NCI-H1417 (cell line): ENCODE results near the gene CDC42BPB.
A peak's percentile ranks its signal among the peaks of the same experiment; 100 is the strongest.
"Not testable (repeated sequence)": the region's sequence is repeated elsewhere in the genome, so short reads cannot be mapped to it uniquely, and the experiment has no call there.

Experiments
- DNase-seq, 3 experiments: peaks; one replicate each; lab custom pipeline; 2025; lab: John Stamatoyannopoulos, UW

CDC42BPB gene

DNA sequence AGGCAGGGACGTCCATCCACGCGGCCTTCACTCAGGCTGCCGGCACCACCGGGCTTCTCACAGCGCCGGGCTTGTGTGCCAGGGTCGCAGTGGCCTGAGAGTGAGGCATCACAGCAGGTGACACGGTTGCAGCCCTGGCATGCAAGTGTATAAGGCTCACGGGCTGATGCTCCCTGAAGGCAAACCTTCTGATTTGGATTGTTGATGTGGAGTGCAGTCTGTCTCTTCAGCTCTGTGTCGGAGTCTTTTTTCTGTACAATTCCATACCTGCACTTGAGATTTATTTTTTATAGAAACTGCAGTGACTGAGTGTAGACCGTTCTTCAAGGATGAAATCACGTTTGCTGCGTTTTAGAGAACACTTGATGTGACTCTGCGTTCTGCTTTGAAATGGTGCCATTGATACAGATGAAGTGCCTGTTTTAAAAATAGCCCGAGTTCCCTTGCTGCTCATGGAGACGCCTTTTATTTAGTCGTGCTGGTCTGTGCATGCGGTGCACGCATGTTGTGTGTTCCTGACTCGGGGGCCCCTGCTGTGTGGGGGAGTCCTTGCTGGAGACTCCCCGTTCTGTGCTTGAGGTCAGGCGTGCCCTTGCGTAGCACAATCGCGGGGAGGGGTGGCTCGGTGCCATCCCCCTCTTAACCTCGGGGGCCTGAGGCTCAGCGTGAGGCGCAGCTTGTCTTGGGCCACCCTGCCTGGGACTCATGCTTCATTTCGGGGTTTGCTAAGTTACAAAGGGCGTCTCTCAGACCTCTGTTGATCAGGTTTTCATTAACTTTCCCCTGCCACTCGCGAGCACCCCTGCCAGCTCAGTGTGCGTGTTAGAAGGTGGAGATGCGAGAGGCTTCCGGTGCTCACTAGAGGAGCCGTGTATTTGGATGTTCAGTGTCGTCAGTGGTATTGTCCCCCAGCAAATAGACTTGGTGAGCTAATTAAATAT is 156.4 kb downstream of the CDC42BPB start:
- no peak for DNase-seq

DNA sequence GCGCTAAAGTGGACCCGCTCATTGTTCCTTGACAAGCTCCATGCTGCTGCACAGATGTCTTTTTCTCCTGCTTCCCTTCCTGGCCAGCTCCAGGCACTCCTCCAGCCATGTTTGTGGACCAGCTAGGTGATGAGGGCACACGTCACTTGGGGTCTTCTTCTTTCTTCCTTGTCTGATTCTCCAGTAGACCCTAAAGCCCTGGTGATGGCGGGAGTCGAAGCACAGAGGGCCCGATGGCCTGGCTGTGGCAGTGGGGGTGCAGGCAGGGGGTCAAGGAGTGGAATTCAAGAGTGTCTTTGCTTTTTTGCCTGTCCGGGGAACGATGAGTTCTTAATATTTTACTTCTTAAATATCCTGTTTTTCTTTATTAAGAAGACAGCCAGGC is 157.8 kb downstream of the CDC42BPB start:
- DNase-seq = no peak

DNA sequence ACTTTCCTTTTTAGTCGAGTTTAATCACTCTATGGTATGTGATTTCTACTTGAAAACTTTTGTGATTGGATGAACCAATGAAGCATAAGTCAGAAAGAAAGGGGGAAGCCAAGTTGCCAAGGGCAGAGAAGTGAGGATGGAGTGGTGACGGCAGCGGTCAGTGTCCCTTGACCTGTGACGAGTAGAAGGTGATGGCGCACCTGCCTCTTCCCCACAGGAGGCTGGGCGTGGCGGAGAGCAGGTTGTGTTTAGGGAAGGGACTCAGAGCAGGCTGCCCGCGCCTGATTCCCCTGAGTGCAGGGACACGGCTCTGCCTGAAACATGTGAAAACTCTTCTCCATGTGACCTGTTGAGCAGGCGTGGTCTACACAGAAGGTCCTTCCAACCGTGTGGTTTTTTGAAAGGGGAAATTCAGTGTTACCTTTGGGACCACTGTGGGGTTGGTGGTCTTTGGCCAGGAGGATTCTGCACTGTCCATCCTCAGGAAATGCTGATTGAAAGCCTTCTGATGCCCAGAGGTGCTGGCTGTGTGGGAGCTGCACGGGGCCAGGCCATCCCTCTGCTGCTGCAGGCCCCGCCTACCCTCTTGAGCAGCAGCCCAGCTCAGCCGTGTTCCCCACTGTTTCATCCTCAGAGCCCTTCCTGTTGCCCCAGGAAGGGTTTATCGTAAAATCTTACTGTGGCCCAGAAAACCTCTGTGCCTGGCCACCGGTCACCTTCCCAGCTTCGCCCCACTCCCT is 158.4 kb downstream of the CDC42BPB start:
- DNase-seq = peak in 1 of 3 experiments; percentile 66

DNA sequence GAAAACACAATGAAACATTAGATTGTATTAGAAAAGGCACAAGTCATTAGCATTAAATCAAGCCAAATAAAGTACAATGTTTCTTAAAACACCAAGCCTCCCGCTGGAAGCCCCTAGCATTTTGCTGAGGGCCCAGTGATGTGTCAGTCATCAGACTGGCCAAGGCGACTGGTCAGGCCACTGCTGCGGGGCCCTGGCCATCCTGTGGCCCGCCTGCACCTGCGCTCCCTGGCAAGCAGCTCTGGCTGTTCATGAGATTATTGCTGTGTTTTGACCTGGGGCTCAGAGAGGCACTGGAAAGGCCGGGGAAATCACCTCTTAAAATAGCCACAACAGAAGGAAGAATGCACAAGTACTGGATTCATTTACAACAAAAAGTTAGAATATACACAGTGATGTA is 159.1 kb downstream of the CDC42BPB start:
- DNase-seq = no peak

DNA sequence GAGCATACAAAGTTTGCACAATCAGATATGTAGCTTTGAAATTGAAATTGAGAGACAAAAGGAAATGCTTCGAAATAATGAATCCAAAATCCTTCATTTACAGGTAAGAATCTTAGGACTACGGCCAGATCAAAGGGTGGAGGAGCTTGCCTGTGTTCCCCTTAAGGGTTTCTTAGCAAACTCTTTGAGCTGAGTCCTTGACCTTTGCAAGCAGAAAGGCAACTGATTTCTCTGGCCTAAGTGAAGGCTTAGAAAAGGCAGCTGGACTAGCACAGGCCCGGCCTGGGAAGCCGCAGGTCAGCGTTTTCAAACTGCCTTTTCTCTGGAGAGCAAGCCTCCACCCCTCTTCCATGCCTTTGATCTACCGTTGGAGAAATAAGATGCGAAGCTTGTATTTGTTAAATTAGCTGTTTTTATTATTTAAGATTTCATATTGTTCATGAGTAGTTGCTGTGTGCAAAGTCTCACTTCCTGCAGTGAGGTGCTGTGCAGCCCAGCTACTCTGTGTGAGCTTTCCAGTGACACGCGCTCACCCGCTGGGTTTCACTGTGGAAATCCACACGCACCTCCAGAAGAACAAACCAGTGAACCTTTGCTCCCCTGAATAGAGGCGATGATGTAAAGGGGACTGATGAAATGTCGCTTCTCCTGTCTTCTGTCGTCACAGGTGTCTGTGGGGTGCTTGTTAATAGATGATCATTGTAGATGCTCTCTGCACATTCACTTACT is 159.9 kb downstream of the CDC42BPB start:
- DNase-seq = no peak

DNA sequence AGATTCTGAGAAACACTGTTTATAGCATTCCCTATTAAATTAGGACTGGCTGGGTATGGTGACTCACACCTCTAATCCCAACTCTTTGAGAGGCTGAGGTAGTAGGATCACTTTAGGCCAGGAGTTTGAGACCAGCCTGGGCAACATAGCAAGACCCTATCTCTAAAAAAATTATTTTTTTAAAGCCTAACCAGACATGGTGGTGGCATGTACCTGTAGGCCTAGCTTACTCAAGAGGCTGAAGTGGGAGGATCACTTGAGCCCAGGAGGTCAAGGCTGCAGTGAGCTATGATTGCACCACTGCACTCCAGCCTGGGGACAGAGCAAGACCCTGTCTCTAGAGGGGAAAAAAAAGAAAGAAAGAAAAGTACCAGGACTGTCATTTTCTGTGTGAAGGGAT is 160.6 kb downstream of the CDC42BPB start:
- not testable (repeated sequence) for DNase-seq

DNA sequence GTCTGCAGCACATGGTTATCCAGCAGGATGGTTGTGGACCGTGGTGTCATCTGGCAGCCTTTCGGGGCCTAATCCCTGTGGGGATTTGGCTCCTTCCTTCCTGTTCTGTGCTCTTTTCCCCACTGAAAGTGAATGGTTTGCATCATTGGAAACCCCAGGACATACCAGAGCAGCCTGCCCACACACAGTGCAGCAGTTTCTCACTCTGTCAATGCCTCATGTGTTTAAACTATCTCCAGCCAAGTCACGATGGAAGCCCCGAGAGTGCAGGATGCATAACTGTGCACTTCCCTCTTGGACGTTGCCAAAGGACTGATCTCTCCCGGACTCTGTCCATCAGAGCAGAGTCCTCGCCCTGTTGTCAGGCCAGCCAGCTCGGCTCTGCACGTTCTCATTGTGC is 163.9 kb downstream of the CDC42BPB start:
- DNase-seq = no peak

DNA sequence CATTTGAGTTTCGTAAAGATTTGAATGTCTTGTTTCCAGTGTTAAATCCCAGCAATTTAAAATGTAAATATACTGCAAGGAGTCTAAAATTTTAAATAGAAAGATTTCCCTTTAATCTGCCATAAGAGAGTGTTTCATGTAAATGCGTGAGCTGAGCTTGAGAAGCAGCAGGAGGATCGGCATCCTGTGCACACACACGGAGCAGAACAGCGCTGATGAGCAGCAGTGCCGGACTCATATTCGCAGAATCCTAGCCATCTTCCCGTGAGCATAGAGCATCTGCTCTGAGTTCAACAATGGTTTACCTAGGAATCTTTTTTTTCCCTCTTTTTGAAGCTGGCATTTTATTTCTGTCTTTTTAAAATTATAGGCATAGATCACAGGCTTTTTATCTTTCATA is 164.7 kb downstream of the CDC42BPB start:
- DNase-seq = no peak

DNA sequence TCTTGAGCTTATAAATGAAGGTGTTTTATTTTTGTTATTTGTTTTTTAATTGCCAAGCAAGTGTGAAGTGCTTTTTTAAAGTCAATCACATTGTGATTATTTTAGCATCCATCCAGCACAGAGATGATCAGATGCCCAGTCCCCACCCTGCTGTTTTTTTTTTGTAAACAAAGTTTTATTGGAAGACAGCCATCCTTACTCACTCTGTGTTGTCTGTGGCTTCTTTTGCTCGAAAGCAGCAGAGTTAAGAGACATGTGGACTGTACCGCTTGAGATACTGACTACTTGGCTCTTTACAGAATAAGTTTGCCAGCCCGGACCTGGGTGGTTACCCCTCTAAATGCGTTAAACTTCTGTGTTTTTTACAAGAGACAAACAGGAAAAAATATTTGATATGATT is 165.8 kb downstream of the CDC42BPB start:
- no peak for DNase-seq

DNA sequence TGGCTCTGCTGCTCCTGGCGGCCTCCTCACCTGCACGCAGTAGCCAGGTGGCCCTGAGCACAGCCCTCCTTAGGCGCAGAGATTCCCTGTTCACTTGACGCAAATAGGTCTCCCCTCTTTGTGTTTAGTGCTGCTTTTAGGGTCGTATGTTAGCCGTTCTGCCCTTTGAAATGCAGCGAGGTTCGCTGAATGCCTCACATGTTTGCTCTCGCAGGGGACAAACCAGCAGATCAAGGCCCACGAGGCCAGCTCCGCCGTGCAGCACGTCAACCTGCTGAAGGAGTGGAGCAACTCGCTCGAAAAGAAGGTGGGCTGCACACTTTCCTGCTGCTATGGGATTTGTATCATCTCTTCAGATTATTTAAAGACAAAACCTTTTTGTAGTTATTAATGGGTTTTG is 166.2 kb downstream of the CDC42BPB start:
- DNase-seq = no peak

DNA sequence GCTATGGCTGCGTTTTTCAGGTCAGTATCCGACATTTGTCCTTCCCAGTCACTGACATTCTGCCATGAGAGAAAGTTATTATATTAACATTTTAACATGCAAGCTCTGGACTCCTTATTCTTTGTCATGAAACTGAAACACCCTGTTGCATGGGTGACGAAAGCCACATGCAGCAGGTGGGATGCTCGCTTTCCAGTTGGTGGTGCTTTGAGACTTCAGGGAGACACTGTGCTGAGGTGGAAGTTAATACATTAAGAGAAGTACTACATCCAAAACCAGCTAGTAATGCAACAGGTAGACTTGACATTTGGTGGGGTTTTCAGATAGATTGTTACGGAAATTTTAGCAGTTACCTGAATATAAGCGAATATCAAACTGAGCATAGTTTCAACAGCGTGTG is 167.7 kb downstream of the CDC42BPB start:
- DNase-seq = no peak

DNA sequence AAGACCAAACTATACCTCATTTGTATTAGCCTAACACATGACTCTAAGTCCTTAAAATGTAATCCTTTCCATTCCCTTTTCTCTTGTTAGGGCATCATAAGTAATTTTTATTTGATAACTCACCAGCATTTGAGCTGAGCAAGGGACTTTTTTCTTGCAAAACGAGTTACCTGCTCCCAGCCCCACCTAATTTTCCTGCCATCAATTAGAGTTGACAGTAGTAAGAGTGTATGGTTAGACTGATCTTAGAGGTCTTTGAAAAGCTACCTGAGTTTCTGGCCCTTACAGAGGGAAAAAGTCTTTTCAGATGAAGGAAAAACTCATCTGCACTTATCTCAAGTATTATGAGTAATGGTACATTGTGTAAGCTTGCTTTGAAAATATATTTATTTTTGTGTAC is 168.6 kb downstream of the CDC42BPB start:
- no peak for DNase-seq

DNA sequence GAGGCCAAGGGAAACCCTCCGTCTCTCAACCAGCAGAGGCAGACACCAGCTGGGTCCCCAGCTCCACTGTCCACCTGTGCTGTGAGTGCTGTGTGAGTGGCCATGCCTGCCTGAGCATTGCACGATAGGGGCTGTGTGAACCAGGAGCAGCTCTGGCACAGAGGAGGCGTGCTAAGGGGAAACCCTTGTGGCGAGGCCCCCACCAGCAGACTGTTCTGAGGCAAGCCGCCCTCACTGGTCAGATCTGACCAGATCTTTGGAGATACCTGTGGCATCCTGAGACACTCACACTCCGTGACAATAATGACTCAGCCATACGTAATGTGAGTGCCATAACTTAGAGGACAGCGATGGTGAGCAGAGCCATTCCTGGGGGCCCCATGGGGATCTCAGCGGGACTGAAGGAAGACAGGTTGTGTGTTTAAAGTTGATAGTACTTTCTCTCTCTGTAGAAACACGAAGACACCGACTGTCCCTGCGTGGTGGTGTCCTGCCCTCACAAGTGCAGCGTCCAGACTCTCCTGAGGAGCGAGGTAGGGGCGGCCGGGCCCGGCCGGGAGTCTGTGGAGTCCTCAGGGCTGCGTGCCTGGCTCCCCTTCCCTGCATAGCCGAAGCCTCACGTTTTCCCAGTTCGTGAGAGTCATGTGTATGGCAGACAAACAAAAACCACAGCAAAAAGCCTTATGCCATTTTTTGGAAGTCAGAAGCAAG is 171.5 kb downstream of the CDC42BPB start:
- DNase-seq = no peak

DNA sequence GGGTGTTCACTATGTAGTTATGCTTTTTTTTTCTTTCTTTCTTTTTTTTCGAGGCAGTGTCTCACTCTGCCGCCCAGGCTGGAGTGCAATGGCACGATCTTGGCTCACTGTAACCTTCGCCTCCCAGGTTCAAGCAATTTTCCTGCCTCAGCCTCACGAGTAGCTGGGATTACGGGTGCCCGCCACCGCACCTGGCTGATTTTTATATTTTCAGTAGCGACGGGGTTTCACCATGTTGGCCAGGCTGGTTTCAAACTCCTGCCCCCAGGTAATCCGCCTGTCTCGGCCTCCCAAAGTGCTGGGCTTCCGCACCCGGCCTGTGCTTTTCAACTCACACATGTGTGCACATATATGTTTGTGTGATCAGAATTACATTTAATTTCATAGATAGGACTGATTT is 173.8 kb downstream of the CDC42BPB start:
- no peak for DNase-seq

DNA sequence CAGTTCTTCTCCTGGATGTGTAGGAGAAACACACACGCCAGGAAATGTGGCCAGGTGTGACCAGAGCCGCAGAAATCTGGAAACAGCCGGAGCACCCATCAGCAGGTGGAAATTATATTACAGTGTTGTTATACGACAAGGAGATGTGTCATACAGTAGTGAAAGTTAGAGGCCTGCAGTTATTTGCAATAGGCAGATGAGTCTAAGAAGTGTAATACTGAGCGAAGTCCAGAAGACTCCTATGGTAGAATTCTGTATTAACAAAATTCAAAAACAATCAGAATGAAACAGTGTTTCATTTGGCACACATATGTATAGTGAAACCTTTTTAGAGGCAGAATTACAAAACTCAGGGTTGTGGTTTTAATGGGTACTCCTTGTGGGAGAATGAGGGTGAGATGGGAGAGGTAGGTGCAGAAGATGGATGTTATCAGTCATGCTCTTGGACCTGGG is 174.2 kb downstream of the CDC42BPB start:
- no peak for DNase-seq
